ENCODE results near the gene NME9. TPM values are rescaled to one million over a fixed set of nuclear protein-coding genes. Genes with fewer than 3 reads are reported as not detected.

NME9 gene
- total RNA-seq, 4 donors from 2014 or later = 0.38 to 7.3 (median 2.0) TPM; not detected in 1

GRCh38 chr3:138317687-138318086, 12.0 kb downstream of the NME9 start:
- no peak overlapping the region for H3K4me3 ChIP-seq
- DNase-seq = peak; percentile 51 to 87
- H3K36me3 ChIP-seq = no peaks in the 10 kb centered on the region
- in situ Hi-C loops (cut with MboI; ENCODE audit: low sequenced_read_pairs in 4 of 4) (no loop called here), intact Hi-C loops (cut with DNase I; ENCODE audit: low total_unique reads) (no loop called here)
- peak; percentile 93 to 95 for ATAC-seq
- H3K27ac ChIP-seq = peak overlapping the region; percentile 37 to 70 (median 60)
- no peak for TF ChIP-seq POLR2A (IDR thresholded peaks at IDR 0.05)
- TF ChIP-seq CTCF (IDR thresholded peaks at IDR 0.05 in 4 of 5, conservative IDR thresholded peaks at IDR 0.05 in 1 of 5) = peak in 1 of 5 experiments; percentile 28
- peaks cover 0 to 14% of the 10 kb centered on the region in 2 donors for H3K4me1 ChIP-seq
- H3K27me3 ChIP-seq = no peaks in the 10 kb centered on the region
- no peaks in the 10 kb centered on the region for H3K9me3 ChIP-seq

- Histone ChIP-seq H3K4me3 (no peak overlapping the region), H3K27ac (no peak overlapping the region), H3K4me1 (peaks cover 0 to 14% of the 10 kb centered on the region in 2 donors), H3K36me3 (no peaks in the 10 kb centered on the region), H3K9me3 (no peaks in the 10 kb centered on the region), H3K27me3 (no peaks in the 10 kb centered on the region)
- TF ChIP-seq CTCF (IDR thresholded peaks at IDR 0.05 in 4 of 5, conservative IDR thresholded peaks at IDR 0.05 in 1 of 5) (no peak), POLR2A (IDR thresholded peaks at IDR 0.05) (no peak)
- in situ Hi-C loops (cut with MboI; ENCODE audit: low sequenced_read_pairs in 4 of 4) (no loop called here), intact Hi-C loops (cut with DNase I; ENCODE audit: low total_unique reads) (no loop called here)
- no peak for ATAC-seq
- DNase-seq = no peak
These were observed 14.9 kb downstream of the NME9 start for GRCh38 chr3:138314751-138315150.

- H3K9me3 ChIP-seq = peaks cover 0 to 8% (median 0%) of the 10 kb centered on the region in 3 donors
These were observed 19.2 kb downstream of the NME9 start for GRCh38 chr3:138310494-138310893.

GRCh38 chr3:138308783-138309182, 20.9 kb downstream of the NME9 start:
- Histone ChIP-seq H3K4me1 (no peaks in the 10 kb centered on the region), H3K27ac (no peak overlapping the region), H3K27me3 (no peaks in the 10 kb centered on the region), H3K36me3 (no peaks in the 10 kb centered on the region), H3K4me3 (no peak overlapping the region), H3K9me3 (peaks cover 0 to 8% (median 0%) of the 10 kb centered on the region in 3 donors)
- in situ Hi-C loops (cut with MboI; ENCODE audit: low sequenced_read_pairs in 4 of 4) (no loop called here), intact Hi-C loops (cut with DNase I; ENCODE audit: low total_unique reads) (no loop called here)
- TF ChIP-seq CTCF (IDR thresholded peaks at IDR 0.05 in 4 of 5, conservative IDR thresholded peaks at IDR 0.05 in 1 of 5) (no peak), POLR2A (IDR thresholded peaks at IDR 0.05) (no peak)
- no peak for ATAC-seq
- DNase-seq = no peak

More at GRCh38 chr3:138310494-138310893, 19.2 kb downstream of the NME9 start:
- H3K4me3 ChIP-seq = no peak overlapping the region
- intact Hi-C loops (cut with DNase I; ENCODE audit: low total_unique reads) (no loop called here), in situ Hi-C loops (cut with MboI; ENCODE audit: low sequenced_read_pairs in 4 of 4) (no loop called here)
- H3K4me1 ChIP-seq = no peaks in the 10 kb centered on the region
- H3K27ac ChIP-seq = no peak overlapping the region
- H3K36me3 ChIP-seq = no peaks in the 10 kb centered on the region
- no peaks in the 10 kb centered on the region for H3K27me3 ChIP-seq
- ATAC-seq (no peak), DNase-seq (no peak)
- no peak for TF ChIP-seq POLR2A (IDR thresholded peaks at IDR 0.05)
- no peak for TF ChIP-seq CTCF (IDR thresholded peaks at IDR 0.05 in 4 of 5, conservative IDR thresholded peaks at IDR 0.05 in 1 of 5)

GRCh38 chr3:138307899-138308298, 21.8 kb downstream of the NME9 start:
- H3K27ac ChIP-seq = no peak overlapping the region
- H3K36me3 ChIP-seq = no peaks in the 10 kb centered on the region
- ATAC-seq (no peak), DNase-seq (no peak)
- intact Hi-C loops (cut with DNase I; ENCODE audit: low total_unique reads) (no loop called here), in situ Hi-C loops (cut with MboI; ENCODE audit: low sequenced_read_pairs in 4 of 4) (no loop called here)
- no peaks in the 10 kb centered on the region for H3K4me1 ChIP-seq
- TF ChIP-seq CTCF (IDR thresholded peaks at IDR 0.05 in 4 of 5, conservative IDR thresholded peaks at IDR 0.05 in 1 of 5) (no peak), POLR2A (IDR thresholded peaks at IDR 0.05) (no peak)
- no peak overlapping the region for H3K4me3 ChIP-seq
- H3K9me3 ChIP-seq = peaks cover 0 to 8% (median 0%) of the 10 kb centered on the region in 3 donors
- no peaks in the 10 kb centered on the region for H3K27me3 ChIP-seq
